HEK293T (cell line): ENCODE measurements around the gene TSPAN7.

Source experiments
- FOXA1 ChIP-seq: fragments of 450-650 bp; IDR thresholded peaks from 2 replicates; pipeline ENCODE4 v1.6.1; 2016; ENCODE audit warnings: mild to moderate bottlenecking
- FOXK2 ChIP-seq: fragments of 450-650 bp; IDR thresholded peaks from 2 replicates; pipeline ENCODE4 v1.6.1; 2016; ENCODE audit warnings: mild to moderate bottlenecking
- FOXM1 ChIP-seq: fragments of 450-650 bp; IDR thresholded peaks from 2 replicates; pipeline ENCODE4 v1.6.1; 2017; ENCODE audit warnings: mild to moderate bottlenecking, borderline replicate concordance
- LEF1 ChIP-seq: fragments of 450-650 bp; IDR thresholded peaks from 2 replicates; pipeline ENCODE4 v1.6.1; 2017; ENCODE audit warnings: mild to moderate bottlenecking, borderline replicate concordance
- NFRKB ChIP-seq: fragments of 450-650 bp; IDR thresholded peaks from 2 replicates; pipeline ENCODE4 v1.6.1; 2016; ENCODE audit warnings: mild to moderate bottlenecking, moderate library complexity
- SUZ12 ChIP-seq: fragments of 450-650 bp; IDR thresholded peaks from 2 replicates; pipeline ENCODE4 v1.6.1; 2016; ENCODE audit warnings: mild to moderate bottlenecking
- TARDBP ChIP-seq: fragments of 450-650 bp; IDR thresholded peaks from 2 replicates; pipeline ENCODE4 v1.6.1; 2016
- ZNF384 ChIP-seq: fragments of 450-650 bp; IDR thresholded peaks from 2 replicates; pipeline ENCODE4 v1.6.1; 2016

DNA sequence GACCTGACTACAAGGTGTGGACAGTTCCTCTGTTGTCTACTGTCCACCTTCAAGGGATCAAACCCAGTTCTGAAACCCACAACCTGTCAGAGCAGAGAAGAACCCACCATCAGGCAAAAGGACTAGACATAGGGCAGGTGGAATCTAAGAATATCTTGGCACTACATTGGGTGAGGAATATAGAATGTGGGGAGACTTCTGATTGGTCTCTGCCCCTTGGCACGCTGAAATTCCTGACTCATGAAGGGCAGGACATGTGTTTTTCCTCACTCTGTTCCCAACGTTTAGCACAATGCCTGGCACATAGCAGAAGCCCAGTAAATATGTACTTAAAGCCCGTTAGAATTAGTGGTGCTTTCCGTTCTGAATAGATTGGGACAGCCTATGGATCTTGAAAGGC, 59.3 kb downstream of the TSPAN7 start:
- TF ChIP-seq ZNF384: no peak
- no peak for TF ChIP-seq FOXK2
- no peak for TF ChIP-seq FOXA1
- no peak for TF ChIP-seq TARDBP
- no peak for TF ChIP-seq LEF1
- TF ChIP-seq FOXM1: no peak
- TF ChIP-seq NFRKB: no peak
- TF ChIP-seq SUZ12: no peak
